HL-60 (cell line): ENCODE results near the gene ICOS.

Experiments
- TF ChIP-seq, protein P1 (sequence below): IDR thresholded peaks from 2 replicates; pipeline ENCODE4 v1.6.1; 2012; ENCODE audit warnings: low read depth; ENCODE audit not compliant: insufficient replicate concordance
- TF ChIP-seq, protein P2 (sequence below): IDR thresholded peaks from one replicate; pipeline ENCODE4 v1.5.1; 2011; ENCODE audit warnings: low read length, control low read depth, inconsistent platforms; ENCODE audit not compliant: insufficient read depth

- TF ChIP-seq, protein P1, sequence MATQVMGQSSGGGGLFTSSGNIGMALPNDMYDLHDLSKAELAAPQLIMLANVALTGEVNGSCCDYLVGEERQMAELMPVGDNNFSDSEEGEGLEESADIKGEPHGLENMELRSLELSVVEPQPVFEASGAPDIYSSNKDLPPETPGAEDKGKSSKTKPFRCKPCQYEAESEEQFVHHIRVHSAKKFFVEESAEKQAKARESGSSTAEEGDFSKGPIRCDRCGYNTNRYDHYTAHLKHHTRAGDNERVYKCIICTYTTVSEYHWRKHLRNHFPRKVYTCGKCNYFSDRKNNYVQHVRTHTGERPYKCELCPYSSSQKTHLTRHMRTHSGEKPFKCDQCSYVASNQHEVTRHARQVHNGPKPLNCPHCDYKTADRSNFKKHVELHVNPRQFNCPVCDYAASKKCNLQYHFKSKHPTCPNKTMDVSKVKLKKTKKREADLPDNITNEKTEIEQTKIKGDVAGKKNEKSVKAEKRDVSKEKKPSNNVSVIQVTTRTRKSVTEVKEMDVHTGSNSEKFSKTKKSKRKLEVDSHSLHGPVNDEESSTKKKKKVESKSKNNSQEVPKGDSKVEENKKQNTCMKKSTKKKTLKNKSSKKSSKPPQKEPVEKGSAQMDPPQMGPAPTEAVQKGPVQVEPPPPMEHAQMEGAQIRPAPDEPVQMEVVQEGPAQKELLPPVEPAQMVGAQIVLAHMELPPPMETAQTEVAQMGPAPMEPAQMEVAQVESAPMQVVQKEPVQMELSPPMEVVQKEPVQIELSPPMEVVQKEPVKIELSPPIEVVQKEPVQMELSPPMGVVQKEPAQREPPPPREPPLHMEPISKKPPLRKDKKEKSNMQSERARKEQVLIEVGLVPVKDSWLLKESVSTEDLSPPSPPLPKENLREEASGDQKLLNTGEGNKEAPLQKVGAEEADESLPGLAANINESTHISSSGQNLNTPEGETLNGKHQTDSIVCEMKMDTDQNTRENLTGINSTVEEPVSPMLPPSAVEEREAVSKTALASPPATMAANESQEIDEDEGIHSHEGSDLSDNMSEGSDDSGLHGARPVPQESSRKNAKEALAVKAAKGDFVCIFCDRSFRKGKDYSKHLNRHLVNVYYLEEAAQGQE: no peak
- TF ChIP-seq, protein P2, sequence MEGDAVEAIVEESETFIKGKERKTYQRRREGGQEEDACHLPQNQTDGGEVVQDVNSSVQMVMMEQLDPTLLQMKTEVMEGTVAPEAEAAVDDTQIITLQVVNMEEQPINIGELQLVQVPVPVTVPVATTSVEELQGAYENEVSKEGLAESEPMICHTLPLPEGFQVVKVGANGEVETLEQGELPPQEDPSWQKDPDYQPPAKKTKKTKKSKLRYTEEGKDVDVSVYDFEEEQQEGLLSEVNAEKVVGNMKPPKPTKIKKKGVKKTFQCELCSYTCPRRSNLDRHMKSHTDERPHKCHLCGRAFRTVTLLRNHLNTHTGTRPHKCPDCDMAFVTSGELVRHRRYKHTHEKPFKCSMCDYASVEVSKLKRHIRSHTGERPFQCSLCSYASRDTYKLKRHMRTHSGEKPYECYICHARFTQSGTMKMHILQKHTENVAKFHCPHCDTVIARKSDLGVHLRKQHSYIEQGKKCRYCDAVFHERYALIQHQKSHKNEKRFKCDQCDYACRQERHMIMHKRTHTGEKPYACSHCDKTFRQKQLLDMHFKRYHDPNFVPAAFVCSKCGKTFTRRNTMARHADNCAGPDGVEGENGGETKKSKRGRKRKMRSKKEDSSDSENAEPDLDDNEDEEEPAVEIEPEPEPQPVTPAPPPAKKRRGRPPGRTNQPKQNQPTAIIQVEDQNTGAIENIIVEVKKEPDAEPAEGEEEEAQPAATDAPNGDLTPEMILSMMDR: no peak
Observed at GRCh38 chr2:203892207-203892606, 44.4 kb upstream of the ICOS start.
